OCI-LY7 (cell line): Measurements from ENCODE around the gene DOK3. TPM values are rescaled to one million over a fixed set of nuclear protein-coding genes. Genes with fewer than 3 reads are reported as not detected.

Source experiments
- BruUV-seq: library from RNA; stranded (reverse); fragments of 400-500 nt; replicated peaks from 2 replicates; lab custom pipeline; 2021; lab: Mats Ljungman, UMichigan
- CTCF ChIA-PET: fragments of 300-600 bp; sonication (Branson Sonifier 250); formaldehyde crosslinking; loops from one replicate; lab custom pipeline; 2022; ENCODE audit warnings: antibody characterized with exemption; ENCODE audit not compliant: unreplicated experiment; lab: Charles Lee
- POLR2A ChIA-PET: fragments of 300-600 bp; sonication (Branson Sonifier 250); formaldehyde crosslinking; loops from one replicate; lab custom pipeline; 2022; ENCODE audit warnings: antibody characterized with exemption; lab: Charles Lee
- DNase-seq: peaks from one replicate; pipeline ENCODE4 v3.0.0-alpha.2; 2015; ENCODE audit warnings: low spot score
- H2AFZ ChIP-seq: fragments of 200-600 bp; sonication (generic), shearing (Covaris generic); 2 replicates; pipeline ENCODE4 v1.6.1; 2014; ENCODE audit warnings: mild to moderate bottlenecking, antibody characterized with exemption, low read length, moderate library complexity
- H3K27ac ChIP-seq: fragments of 200-600 bp; sonication (generic); 2 replicates; pipeline ENCODE4 v1.5.1; 2014; ENCODE audit warnings: mixed run types, low read depth, mild to moderate bottlenecking, moderate library complexity, low read length, inconsistent platforms; ENCODE audit not compliant: poor library complexity, severe bottlenecking
- H3K36me3 ChIP-seq: fragments of 200-600 bp; sonication (generic); 2 replicates; pipeline ENCODE4 v1.6.1; 2014; ENCODE audit warnings: mild to moderate bottlenecking, antibody characterized with exemption, low read length, moderate library complexity, mixed read lengths; ENCODE audit not compliant: insufficient read depth
- H3K4me1 ChIP-seq: fragments of 200-600 bp; sonication (generic); 2 replicates; pipeline ENCODE4 v1.5.1; 2014; ENCODE audit warnings: mild to moderate bottlenecking, low read length; ENCODE audit not compliant: insufficient read depth, poor library complexity, severe bottlenecking
- H3K4me2 ChIP-seq: fragments of 200-600 bp; sonication (generic); 2 replicates; pipeline ENCODE4 v1.6.1; 2014; ENCODE audit warnings: mild to moderate bottlenecking, low read length
- H3K4me3 ChIP-seq: fragments of 200-600 bp; sonication (generic); 2 replicates; pipeline ENCODE4 v1.5.1; 2014; ENCODE audit warnings: mild to moderate bottlenecking, low read depth, low read length; ENCODE audit not compliant: poor library complexity, severe bottlenecking
- H3K79me2 ChIP-seq: fragments of 200-600 bp; sonication (generic); 2 replicates; pipeline ENCODE4 v1.6.1; 2016; ENCODE audit warnings: low read depth, mild to moderate bottlenecking, low read length, moderate library complexity, mixed read lengths; ENCODE audit not compliant: insufficient read depth
- H3K9me2 ChIP-seq: fragments of 200-600 bp; sonication (generic); 2 replicates; pipeline ENCODE4 v1.6.1; 2016; ENCODE audit warnings: mild to moderate bottlenecking, low read length, mixed read lengths; ENCODE audit not compliant: insufficient read depth
- H3K9me3 ChIP-seq: fragments of 200-600 bp; sonication (generic); 2 replicates; pipeline ENCODE4 v1.6.1; 2014; ENCODE audit warnings: mild to moderate bottlenecking, mixed run types, low read length, mixed read lengths
- H4K20me1 ChIP-seq: fragments of 200-600 bp; sonication (generic); 2 replicates; pipeline ENCODE4 v1.6.1; 2014; ENCODE audit warnings: mild to moderate bottlenecking, antibody characterized with exemption, low read length, moderate library complexity, mixed read lengths; ENCODE audit not compliant: insufficient read depth
- EZH2phosphoT487 ChIP-seq: fragments of 200-600 bp; sonication (generic); IDR thresholded peaks from 2 replicates; pipeline ENCODE4 v1.6.1; 2018; ENCODE audit warnings: low read depth, borderline replicate concordance, mild to moderate bottlenecking, mixed run types, antibody characterized with exemption, low read length, moderate library complexity, mixed read lengths
- intact Hi-C: fragments of 100-400 bp; cut with micrococcal nuclease; formaldehyde crosslinking; loops from one replicate; pipeline ENCODE4 v1.10.0; 2022; ENCODE audit not compliant: unreplicated experiment
- total RNA-seq, 2 experiments: library from RNA; depleted of rRNA in 1 of 2; stranded (reverse); fragments of >200 nt in 1 of 2; shearing (Covaris generic) in 1 of 2; gene quantifications; 2 replicates each; pipeline ENCODE4 v1.2.3, GENCODE V29; 2014 to 2022
- TF ChIP-seq, protein P1 (sequence below): fragments of 200-600 bp; sonication (generic); conservative IDR thresholded peaks from 2 replicates; pipeline ENCODE4 v1.5.1; 2014; ENCODE audit warnings: mild to moderate bottlenecking, antibody characterized with exemption, low read length, moderate library complexity, mixed read lengths

The DOK3 gene
- total RNA-seq, 2 experiments from 2014 or later = 186 to 260 TPM

DNA sequence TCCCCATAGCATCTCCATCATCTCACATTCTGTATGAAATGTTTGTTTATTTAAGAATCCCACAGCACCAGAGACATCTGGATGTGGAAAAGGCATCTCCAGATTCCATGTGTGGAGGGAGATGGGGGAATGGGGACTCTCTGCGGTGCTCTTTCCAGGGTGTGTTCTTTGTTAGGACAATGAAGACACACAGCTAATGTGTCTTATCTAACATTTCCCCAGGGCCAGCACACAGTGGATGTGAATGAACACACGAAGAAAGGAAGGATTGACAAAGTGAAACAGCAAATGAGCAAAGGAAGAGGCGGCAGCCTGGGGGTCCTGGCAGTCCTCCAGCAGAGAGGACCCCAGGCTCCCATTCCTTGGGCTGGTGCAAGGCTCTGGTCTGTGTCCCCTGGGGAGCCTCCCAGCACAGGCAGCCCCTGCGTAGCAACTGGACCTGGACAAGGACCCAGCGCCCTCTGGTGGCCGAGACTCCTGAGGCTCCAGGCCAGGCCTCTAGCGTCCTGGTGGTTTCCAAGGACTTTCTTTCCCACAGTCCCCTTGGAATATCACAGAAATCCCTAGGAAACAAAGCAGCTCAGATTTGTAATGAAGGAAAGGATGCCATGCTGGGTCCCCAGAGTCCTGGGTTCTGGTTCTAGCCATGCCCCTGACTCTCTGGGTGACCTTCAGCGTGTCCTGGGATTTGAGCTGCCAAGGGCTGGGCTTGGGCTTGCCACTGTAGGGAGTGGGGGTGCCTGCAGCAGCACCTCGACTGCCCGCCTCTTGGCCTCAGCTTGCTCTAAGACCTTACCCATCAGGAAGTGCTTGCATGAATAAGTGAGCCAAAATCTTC, 8.7 kb downstream of the DOK3 start:
- ChIA-PET CTCF (interaction anchor here (0.5 to 2.4 kb wide), 5 partner anchors 8 to 196 kb away, joined by 3 to 6 read pairs (median 4); partner anchors contain the start of gene DOK3), POLR2A (interaction anchor here (0.6 to 2.1 kb wide), 2 partner anchors 9 to 38 kb away, joined by 3 to 10 read pairs; partner anchors contain the start of gene DOK3)
- Histone ChIP-seq H3K27ac (peak overlapping the region; percentile 94), H4K20me1 (peaks cover 6% of the 10 kb centered on the region; the same call in 1 of the 2 replicates), H3K36me3 (peaks cover 38% of the 10 kb centered on the region), H3K4me3 (peak overlapping the region; percentile 35), H3K4me2 (peak overlapping the region; percentile 71), H3K9me2 (no peaks in the 10 kb centered on the region), H3K79me2 (no peaks in the 10 kb centered on the region), H3K9me3 (no peaks in the 10 kb centered on the region), H3K4me1 (peaks cover 71% of the 10 kb centered on the region), H2AFZ (no peak overlapping the region)
- no TSS peak for BruUV-seq
- no peak for TF ChIP-seq EZH2phosphoT487
- TF ChIP-seq, protein P1, sequence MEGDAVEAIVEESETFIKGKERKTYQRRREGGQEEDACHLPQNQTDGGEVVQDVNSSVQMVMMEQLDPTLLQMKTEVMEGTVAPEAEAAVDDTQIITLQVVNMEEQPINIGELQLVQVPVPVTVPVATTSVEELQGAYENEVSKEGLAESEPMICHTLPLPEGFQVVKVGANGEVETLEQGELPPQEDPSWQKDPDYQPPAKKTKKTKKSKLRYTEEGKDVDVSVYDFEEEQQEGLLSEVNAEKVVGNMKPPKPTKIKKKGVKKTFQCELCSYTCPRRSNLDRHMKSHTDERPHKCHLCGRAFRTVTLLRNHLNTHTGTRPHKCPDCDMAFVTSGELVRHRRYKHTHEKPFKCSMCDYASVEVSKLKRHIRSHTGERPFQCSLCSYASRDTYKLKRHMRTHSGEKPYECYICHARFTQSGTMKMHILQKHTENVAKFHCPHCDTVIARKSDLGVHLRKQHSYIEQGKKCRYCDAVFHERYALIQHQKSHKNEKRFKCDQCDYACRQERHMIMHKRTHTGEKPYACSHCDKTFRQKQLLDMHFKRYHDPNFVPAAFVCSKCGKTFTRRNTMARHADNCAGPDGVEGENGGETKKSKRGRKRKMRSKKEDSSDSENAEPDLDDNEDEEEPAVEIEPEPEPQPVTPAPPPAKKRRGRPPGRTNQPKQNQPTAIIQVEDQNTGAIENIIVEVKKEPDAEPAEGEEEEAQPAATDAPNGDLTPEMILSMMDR = peak; percentile 98
- DNase-seq = peak; percentile 86
- intact Hi-C loops = loop anchor here (10.0 kb wide), 1 partner anchor 614 kb away; the partner anchor contains the start of gene N4BP3

GRCh38 chr5:177499842-177500241, 9.8 kb downstream of the DOK3 start:
- Histone ChIP-seq H3K4me3 (no peak overlapping the region), H3K4me1 (peaks cover 72% of the 10 kb centered on the region), H3K4me2 (no peak overlapping the region), H3K9me3 (no peaks in the 10 kb centered on the region), H3K79me2 (no peaks in the 10 kb centered on the region), H4K20me1 (peaks cover 6% of the 10 kb centered on the region; the same call in 1 of the 2 replicates), H3K9me2 (no peaks in the 10 kb centered on the region), H2AFZ (no peak overlapping the region), H3K36me3 (peaks cover 29% of the 10 kb centered on the region), H3K27ac (no peak overlapping the region)
- DNase-seq = no peak
- BruUV-seq = no TSS peak
- ChIA-PET CTCF (interaction anchor here (1.4 kb wide), 1 partner anchor 9 kb away, joined by 5 read pairs; the partner anchor contains the start of gene DOK3), POLR2A (no interaction called here)
- no peak for TF ChIP-seq EZH2phosphoT487
- TF ChIP-seq, protein P1 = no peak
- intact Hi-C loops = loop anchor here (10.0 kb wide), 1 partner anchor 615 kb away; the partner anchor contains the start of gene N4BP3
